Heart right ventricle (tissue), 16 donors: ENCODE data around the gene GOLGA8M. TPM values are rescaled to one million over a fixed set of nuclear protein-coding genes. Genes with fewer than 3 reads are reported as not detected.
"Not testable (repeated sequence)": the region's sequence is repeated elsewhere in the genome, so short reads cannot be mapped to it uniquely, and the experiment has no call there.

Source experiments
- ATAC-seq, 8 donors: fragments of 200-7000 bp; cut with Tn5 transposase; one replicate each; pipeline ENCODE4 v1.9.1; 2020; ENCODE audit warnings: mild to moderate bottlenecking in 8 of 8, moderate library complexity in 8 of 8, moderate number of reproducible peaks in 1 of 8
- DNase-seq, 2 donors: peaks; one replicate each; pipeline ENCODE4 v3.0.0-alpha.2; 2020
- H3K27ac ChIP-seq, 10 donors: fragments of 200-600 bp; sonication (generic) in 2 of 10; one replicate each; pipeline versions ENCODE4 v1.5.0 to v1.8.0; 2020 to 2022; ENCODE audit warnings: mild to moderate bottlenecking in 3 of 10
- H3K27me3 ChIP-seq, 7 donors: fragments of 200-600 bp; one replicate each; pipeline ENCODE4 v1.8.0; 2021 to 2022; ENCODE audit warnings: mild to moderate bottlenecking in 2 of 7
- H3K36me3 ChIP-seq, 9 donors: fragments of 200-600 bp; sonication (generic) in 1 of 9; one replicate each; pipeline versions ENCODE4 v1.5.0 to v1.8.0; 2020 to 2022; ENCODE audit warnings: mild to moderate bottlenecking in 2 of 9
- H3K4me1 ChIP-seq, 9 donors: fragments of 200-600 bp; sonication (generic) in 1 of 9; one replicate each; pipeline versions ENCODE4 v1.5.0 to v1.8.0; 2020 to 2022; ENCODE audit warnings: mild to moderate bottlenecking in 4 of 9
- H3K4me3 ChIP-seq, 10 donors: fragments of 200-600 bp; sonication (generic) in 2 of 10; one replicate each; pipeline versions ENCODE4 v1.5.0 to v1.8.0; 2020 to 2022; ENCODE audit warnings: mild to moderate bottlenecking in 7 of 10, moderate library complexity in 2 of 10
- H3K9me3 ChIP-seq, 11 donors: fragments of 200-600 bp in 10 of 11; sonication (generic) in 2 of 11; one replicate each; pipeline versions ENCODE4 v1.5.0 to v1.8.0; 2013 to 2022; ENCODE audit warnings: mild to moderate bottlenecking in 2 of 11, control low read depth in 1 of 11, moderate library complexity in 1 of 11
- CTCF ChIP-seq, 9 donors: fragments of 200-600 bp; sonication (generic) in 2 of 9; IDR thresholded peaks; one replicate each; pipeline versions ENCODE4 v1.5.0 to v1.8.0; 2021 to 2022; ENCODE audit warnings: antibody characterized with exemption in 9 of 9, mild to moderate bottlenecking in 5 of 9, moderate library complexity in 1 of 9
- WGBS, 2 donors: extraction: QIAGEN DNeasy Blood & Tissue Kit; methylation state at CpG; one replicate each; pipeline ENCODE4 v1.1.7; 2013; ENCODE audit warnings: inconsistent platforms in 1 of 2; 5-methylcytosine and 5-hydroxymethylcytosine counted together
- intact Hi-C, 10 donors: fragments of 100-400 bp; cut with DNase I; formaldehyde crosslinking; loops; one replicate each; pipeline versions ENCODE4 v1.11.1 to v1.14.2; 2022
- polyA plus RNA-seq, 2 donors: library from polyadenylated mRNA; stranded (reverse); fragments of 200-250 nt; gene quantifications; one replicate each; pipeline ENCODE4 v1.2.3, GENCODE V29; 2013
- total RNA-seq, 10 donors: library from RNA; stranded (reverse); fragmentation: NEBNext Ultra II Directional in 3 of 10; extraction: Animal tissue kit (Norgen Biotek cat#: 25700) in 3 of 10; gene quantifications; one replicate each; pipeline versions ENCODE4 v1.2.1 to v1.2.4, GENCODE V29; 2021 to 2023
- donor health status: Arrhythmogenic right ventricular cardiomyopathy.
- donor health status: ischemic (EF 13 %, LVEDD 7.1; RV severe dilation, severe dysfunction).
- donor health status: healthy with polysubstance abuse.
- donor health status: DM: no; HTN: yes; CAD: no.
- donor health status: DM: no; HTN: no; CAD: no.
- donor health status: ischemic (EF 25% LVEDD 6.9; RV normal size, moderate dysfunction).
- donor health status: ischemic (EF 25% LVEDD 5.7; RV mildly dilated, moderate dysfunction).
- donor health status: healthy.
- donor health status: DM: yes; HTN: yes; CAD: no.
- donor health status: Ischemic cardiomyopathy.
- donor health status: ischemic (EF 35%, LVEDD 5.7; RV mildly dilated, moderate dysfunction).
- donor health status: nonischemic (EF 11% LVEDD 7.7; RV severe dilation, severe dysfunction).
- donor health status: DM: yes; HTN: yes; CAD: no.
- donor health status: PGD.
- donor health status: ischemic (EF 29% LVEDD 5.4; RV normal size, mild dysfunction).
- donor health status: nonischemic (EF 23%, LVEDD 6.1; RV moderate dilation, normal function).

The GOLGA8M gene
- total and polyA plus RNA-seq, 12 donors: 0.16 to 2.5 (median 1.4) TPM

- no peaks in the 10 kb centered on the region for H3K27me3 ChIP-seq
- no peak for TF ChIP-seq CTCF (IDR thresholded peaks at IDR 0.05)
- H3K27ac ChIP-seq: no peak overlapping the region
- intact Hi-C loops: no loop called here
- H3K36me3 ChIP-seq: no peaks in the 10 kb centered on the region
- peaks cover 0 to 4% (median 0%) of the 10 kb centered on the region in 9 donors for H3K4me1 ChIP-seq
- DNase-seq (no peak), ATAC-seq (no peak)
- no peaks in the 10 kb centered on the region for H3K9me3 ChIP-seq
- WGBS, 2 donors: 95 to 97% methylated on average over 17 of the region's 17 CpGs
- H3K4me3 ChIP-seq: no peak overlapping the region
These were observed 13.9 kb upstream of the GOLGA8M start for GRCh38 chr15:28726102-28726501.

GRCh38 chr15:28725556-28725955 lies 13.3 kb upstream of the GOLGA8M start:
- Histone ChIP-seq H3K4me1 (peaks cover 0 to 4% (median 0%) of the 10 kb centered on the region in 9 donors), H3K36me3 (no peaks in the 10 kb centered on the region), H3K27me3 (no peaks in the 10 kb centered on the region), H3K9me3 (no peaks in the 10 kb centered on the region), H3K27ac (no peak overlapping the region), H3K4me3 (no peak overlapping the region)
- no peak for ATAC-seq
- DNase-seq: no peak
- intact Hi-C loops: no loop called here
- 97 to 98% methylated on average over 14 of the region's 14 CpGs for WGBS, 2 donors
- TF ChIP-seq CTCF (IDR thresholded peaks at IDR 0.05): no peak

DNA sequence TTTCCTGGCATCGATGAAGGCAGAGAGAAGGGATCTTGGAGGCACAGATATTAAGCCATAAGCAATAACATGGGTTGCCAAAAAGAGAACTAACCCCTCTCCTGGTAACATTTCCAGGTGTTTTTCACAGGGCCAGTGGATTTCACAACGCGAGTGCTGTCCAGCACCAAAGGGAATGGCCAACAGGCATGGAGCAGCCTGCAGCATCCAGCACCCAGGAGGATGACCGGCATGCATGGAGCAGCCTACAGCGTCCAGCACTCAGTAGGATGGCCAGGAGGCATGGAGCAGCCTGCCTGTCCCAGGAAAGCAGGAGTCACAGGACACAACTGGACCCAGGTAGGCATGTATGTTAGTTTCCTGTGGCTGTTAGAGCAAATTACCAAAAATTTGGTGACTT lies 11.8 kb upstream of the GOLGA8M start:
- H3K4me1 ChIP-seq, intact Hi-C loops, H3K27me3 ChIP-seq, H3K27ac ChIP-seq, H3K36me3 ChIP-seq, DNase-seq, H3K4me3 ChIP-seq, ATAC-seq, H3K9me3 ChIP-seq: not testable (repeated sequence)
- WGBS, 2 donors: 83 to 86% methylated on average over 4 of the region's 5 CpGs

DNA sequence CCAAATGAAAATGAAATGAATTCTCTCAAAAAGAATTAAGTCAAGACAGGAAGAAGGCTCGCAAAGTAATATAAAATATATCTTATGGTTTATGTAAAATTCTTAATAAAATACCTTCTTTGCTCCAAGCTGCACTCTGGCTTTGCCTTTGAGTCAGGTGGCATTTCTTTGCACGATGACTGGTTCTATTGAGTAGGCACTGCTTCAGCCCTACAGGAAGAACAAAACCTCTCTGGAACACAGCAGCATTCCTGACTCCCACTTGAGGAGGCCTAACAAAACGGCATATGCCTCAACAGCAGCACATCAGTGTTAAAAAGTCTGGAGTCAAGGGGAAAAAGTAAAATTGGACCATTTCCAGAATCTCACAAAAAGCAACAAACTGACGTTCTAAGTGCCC lies 7.4 kb upstream of the GOLGA8M start:
- H3K4me3 ChIP-seq, DNase-seq, ATAC-seq, H3K4me1 ChIP-seq, intact Hi-C loops, H3K36me3 ChIP-seq, H3K9me3 ChIP-seq, H3K27ac ChIP-seq, H3K27me3 ChIP-seq: not testable (repeated sequence)
- 73 to 81% methylated on average over 4 of the region's 4 CpGs for whole genome bisulfite sequencing, 2 donors

DNA sequence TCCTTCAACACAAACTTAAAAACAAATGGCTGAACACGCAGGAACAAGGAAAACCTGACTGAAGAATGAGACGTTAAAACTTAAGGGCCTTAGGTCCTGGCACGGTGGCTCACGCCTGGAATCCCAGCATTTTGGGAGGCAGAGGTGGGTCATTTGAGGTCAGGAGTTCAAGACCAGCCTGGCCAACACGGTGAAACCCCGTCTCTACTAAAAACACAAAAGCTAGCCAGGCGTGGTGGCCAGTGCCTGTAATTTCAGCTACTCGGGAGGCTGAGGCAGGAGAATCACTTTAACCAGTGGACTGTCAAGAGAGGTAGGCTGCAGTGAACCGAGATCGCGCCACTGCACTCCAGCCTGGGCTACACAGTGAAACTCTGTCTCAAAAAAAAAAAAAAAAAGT lies 6.4 kb upstream of the GOLGA8M start:
- H3K27ac ChIP-seq, H3K4me3 ChIP-seq, ATAC-seq, H3K36me3 ChIP-seq, DNase-seq, intact Hi-C loops, H3K9me3 ChIP-seq, H3K4me1 ChIP-seq, H3K27me3 ChIP-seq: not testable (repeated sequence)
- 90 to 95% methylated on average over 11 of the region's 11 CpGs for WGBS, 2 donors

- H3K36me3 ChIP-seq, H3K9me3 ChIP-seq, H3K27ac ChIP-seq, H3K4me1 ChIP-seq, DNase-seq, intact Hi-C loops, H3K27me3 ChIP-seq, H3K4me3 ChIP-seq, ATAC-seq: not testable (repeated sequence)
- 90% methylated on average over 4 of the region's 4 CpGs for WGBS, 2 donors
These were observed 2.0 kb upstream of the GOLGA8M start for GRCh38 chr15:28714176-28714575.

DNA sequence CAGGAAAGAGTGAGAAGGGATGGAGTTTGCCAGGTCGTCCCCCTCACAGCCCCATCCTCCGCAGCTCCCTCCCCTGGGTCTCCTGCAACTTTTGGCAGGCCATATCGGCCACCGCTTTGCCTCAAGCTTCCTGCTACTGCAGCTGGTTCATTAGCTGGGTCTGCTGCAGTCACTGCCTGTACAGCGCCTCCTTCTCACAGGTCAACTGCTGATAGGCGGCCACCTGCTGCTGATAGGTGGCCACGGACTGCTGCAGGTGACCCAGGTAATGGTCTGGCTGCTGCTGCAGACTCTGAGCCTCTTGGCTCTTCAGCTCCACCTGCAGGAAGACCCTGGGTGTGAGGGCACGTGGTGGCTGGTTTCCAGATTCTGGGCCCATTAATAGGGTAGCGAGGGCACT lies 8.3 kb downstream of the GOLGA8M start:
- H3K36me3 ChIP-seq, H3K9me3 ChIP-seq, H3K4me1 ChIP-seq, H3K27ac ChIP-seq, intact Hi-C loops, H3K27me3 ChIP-seq, DNase-seq, ATAC-seq, H3K4me3 ChIP-seq: not testable (repeated sequence)
- 57 to 62% methylated on average over 7 of the region's 9 CpGs for WGBS, 2 donors
